K562 (cell line): Measurements from ENCODE around the gene TMEM273. TPM values are rescaled to one million over a fixed set of nuclear protein-coding genes. Genes with fewer than 3 reads are reported as not detected.

Experiments used
- BRD4 ChIP-seq: fragments of 200-600 bp; sonication (generic); IDR thresholded peaks from 2 replicates; pipeline ENCODE4 v1.6.1; 2017; ENCODE audit warnings: inconsistent platforms
- ETS2 ChIP-seq: IDR thresholded peaks from 2 replicates; pipeline ENCODE4 v1.6.1; 2016; ENCODE audit warnings: borderline replicate concordance, missing genetic modification characterization, mild to moderate bottlenecking, moderate library complexity, missing compliant biosample characterization; ENCODE audit not compliant: poor library complexity, severe bottlenecking
- KDM5B ChIP-seq: fragments of 200-600 bp; sonication (generic); IDR thresholded peaks from 2 replicates; pipeline ENCODE4 v1.6.1; 2012; ENCODE audit warnings: low read depth, mild to moderate bottlenecking, moderate library complexity, low read length, control low read depth, inconsistent platforms; ENCODE audit not compliant: insufficient replicate concordance
- MNT ChIP-seq, 2 experiments: fragments of 450-650 bp; conservative IDR thresholded peaks; 2 replicates each; pipeline ENCODE4 v1.6.1; 2017; ENCODE audit warnings: mild to moderate bottlenecking in 2 of 2, moderate library complexity in 2 of 2
- NKRF ChIP-seq: fragments of 450-650 bp; IDR thresholded peaks from 2 replicates; pipeline ENCODE4 v1.6.1; 2016; ENCODE audit warnings: borderline replicate concordance
- NR2F6 ChIP-seq: fragments of 450-650 bp; formaldehyde crosslinking; IDR thresholded peaks from 2 replicates; pipeline ENCODE4 v1.4.0; 2020; ENCODE audit warnings: mild to moderate bottlenecking
- PBX2 ChIP-seq, 2 experiments: IDR thresholded peaks in 1 of 2; conservative IDR thresholded peaks in 1 of 2; 2 replicates each; pipeline ENCODE4 v1.6.1; 2016; ENCODE audit warnings: low read depth in 2 of 2, mild to moderate bottlenecking in 1 of 2, missing compliant biosample characterization in 1 of 2, missing genetic modification characterization in 1 of 2, moderate library complexity in 1 of 2
- RNF2 ChIP-seq: sonication (generic); IDR thresholded peaks from 2 replicates; pipeline ENCODE4 v1.6.1; 2016
- SMARCB1 ChIP-seq: IDR thresholded peaks from 2 replicates; pipeline ENCODE4 v1.6.1; 2011; ENCODE audit warnings: improper control_type of control experiment, low read depth; ENCODE audit not compliant: insufficient read length
- STAT6 ChIP-seq: sonication (generic); formaldehyde crosslinking; IDR thresholded peaks from 2 replicates; pipeline ENCODE4 v1.8.1; 2023; ENCODE audit warnings: mild to moderate bottlenecking, missing genetic modification reagents
- SUPT5H ChIP-seq: fragments of 450-650 bp; IDR thresholded peaks from 2 replicates; pipeline ENCODE4 v1.6.1; 2016
- TEAD1 ChIP-seq, 2 experiments: fragments of 450-650 bp in 1 of 2; sonication (generic) in 1 of 2; formaldehyde crosslinking; IDR thresholded peaks; 2 replicates each; pipeline versions ENCODE4 v1.4.0 to v1.8.0; 2020 to 2022; ENCODE audit warnings: mild to moderate bottlenecking in 2 of 2, missing genetic modification reagents in 1 of 2
- ZBTB1 ChIP-seq: sonication (generic); formaldehyde crosslinking; IDR thresholded peaks from 2 replicates; pipeline ENCODE4 v1.8.1; 2023; ENCODE audit warnings: missing genetic modification reagents, low read depth, mild to moderate bottlenecking, borderline replicate concordance
- ZBTB34 ChIP-seq: fragments of 250-450 bp; sonication (Bioruptor Pico); IDR thresholded peaks from 2 replicates; pipeline ENCODE4 v1.8.0; 2021; ENCODE audit warnings: mild to moderate bottlenecking, moderate library complexity
- ZC3H8 ChIP-seq: fragments of 450-650 bp; IDR thresholded peaks from 2 replicates; pipeline ENCODE4 v1.6.1; 2017
- ZKSCAN1 ChIP-seq: fragments of 150-350 bp; IDR thresholded peaks from 2 replicates; pipeline ENCODE4 v1.6.1; 2016; ENCODE audit warnings: low read depth, low read length
- ZNF436 ChIP-seq: fragments of 250-450, 450-650 bp; sonication (Bioruptor Pico); formaldehyde crosslinking; IDR thresholded peaks from 2 replicates; pipeline ENCODE4 v1.7.0; 2020; ENCODE audit warnings: mild to moderate bottlenecking
- polyA plus RNA-seq, 8 experiments: library from polyadenylated mRNA; depleted of rRNA in 4 of 8; stranded (reverse) in 5 of 8; unstranded in 3 of 8; fragments of >200 nt; fragmentation: Nextera tagmentation in 2 of 8; fragmentation: Illumina TruSeq in 1 of 8; extraction: Ambion mirVana in 2 of 8; extraction: Trizol in 1 of 8; gene quantifications; 2 replicates each; pipeline versions ENCODE4 v1.2.1 to v1.2.3, GENCODE V29; 2011 to 2014; ENCODE audit warnings: inconsistent platforms in 1 of 8, missing spikeins in 1 of 8
- total RNA-seq, 7 experiments: library from RNA; depleted of rRNA in 6 of 7; stranded (reverse); fragments of >200 nt in 6 of 7; fragmentation: Illumina TruSeq in 2 of 7; extraction: Trizol in 2 of 7; gene quantifications; 2 replicates each; pipeline versions ENCODE4 v1.2.1 to v1.2.3, GENCODE V29; 2011 to 2021; ENCODE audit warnings: low replicate concordance in 1 of 7

Gene TMEM273
- total and polyA plus RNA-seq, 9 of the 15 experiments (the other 6 are each of a cell fraction or from before 2014, with no cell fraction given): 39.2 to 131 (median 95.6) TPM

GRCh38 chr10:49165821-49166483 lies 22.2 kb downstream of the TMEM273 start (continued):
- TF ChIP-seq NKRF (no peak), ZBTB1 (no peak), TEAD1 (CRISPR knock-in tag; IDR thresholded peaks at IDR 0.05) (peak in 1 of 2 experiments; percentile 85; a peak in 2 of 4 replicates), RNF2 (peak; percentile 27; the same call in 1 of the 2 replicates), MNT (conservative IDR thresholded peaks at IDR 0.05) (peak in 1 of 2 experiments; percentile 63; a peak in 1 of 4 replicates), ZC3H8 (no peak), BRD4 (no peak), KDM5B (peak; percentile 11), NR2F6 (CRISPR knock-in tag) (no peak), ZBTB34 (CRISPR knock-in tag) (no peak), SMARCB1 (no peak), PBX2 (CRISPR knock-in tag; IDR thresholded peaks at IDR 0.05; ENCODE audit: low read depth) (no peak), PBX2 (tag; conservative IDR thresholded peaks at IDR 0.05; ENCODE audit: low read depth) (no peak), ZKSCAN1 (no peak; the same call in 1 of the 2 replicates), STAT6 (CRISPR knock-in tag) (no peak), ETS2 (tag) (no peak), ZNF436 (CRISPR knock-in tag) (no peak), SUPT5H (no peak)
